Activated CD8-positive, alpha-beta memory T cell treated with anti-CD3 and anti-CD28 coated beads, Interleukin-2, amount 50 U/mL, for 1 hour (primary cell): ENCODE results near the gene ACAD11.
"Not testable (repeated sequence)": the region's sequence is repeated elsewhere in the genome, so short reads cannot be mapped to it uniquely, and the experiment has no call there.

Experiments
- DNase-seq: peaks from one replicate; pipeline ENCODE4 v3.0.0-alpha.2; 2020; ENCODE audit errors: extremely low read depth

Gene ACAD11

GRCh38 chr3:132598181-132598580, 61.4 kb downstream of the ACAD11 start:
- DNase-seq = no peak

GRCh38 chr3:132597660-132598059, 61.9 kb downstream of the ACAD11 start:
- DNase-seq = no peak

- no peak for DNase-seq
Observed at GRCh38 chr3:132596816-132597433, 62.7 kb downstream of the ACAD11 start, which contains the start of gene ACKR4. TSS of gene ACKR4 (plus strand) at chr3:132597270. CDS start at chr3:132600398, 3,128 bp downstream.

GRCh38 chr3:132596326-132596725, 63.3 kb downstream of the ACAD11 start:
- no peak for DNase-seq

- DNase-seq = no peak
Observed at GRCh38 chr3:132595014-132595413, 64.6 kb downstream of the ACAD11 start.

GRCh38 chr3:132594498-132594897, 65.1 kb downstream of the ACAD11 start:
- DNase-seq = no peak

- no peak for DNase-seq
Observed at GRCh38 chr3:132593947-132594323, 65.7 kb downstream of the ACAD11 start.

GRCh38 chr3:132593241-132593946, 66.2 kb downstream of the ACAD11 start:
- DNase-seq = no peak

- no peak for DNase-seq
Observed at GRCh38 chr3:132592216-132592615, 67.4 kb downstream of the ACAD11 start.

GRCh38 chr3:132587401-132587800, 72.2 kb downstream of the ACAD11 start:
- DNase-seq = no peak

GRCh38 chr3:132573797-132574211, 85.8 kb downstream of the ACAD11 start:
- no peak for DNase-seq

GRCh38 chr3:132570016-132570415, 89.6 kb downstream of the ACAD11 start:
- DNase-seq = no peak

GRCh38 chr3:132569580-132569979, 90.0 kb downstream of the ACAD11 start:
- no peak for DNase-seq

- DNase-seq = no peak
Observed at GRCh38 chr3:132569153-132569552, 90.5 kb downstream of the ACAD11 start.

- no peak for DNase-seq
Observed at GRCh38 chr3:132568422-132568821, 91.2 kb downstream of the ACAD11 start.

- no peak for DNase-seq
Observed at GRCh38 chr3:132564070-132564465, 95.5 kb downstream of the ACAD11 start.

GRCh38 chr3:132563420-132564069, 96.1 kb downstream of the ACAD11 start:
- DNase-seq = no peak

- DNase-seq = no peak
Observed at GRCh38 chr3:132561003-132561402, 98.6 kb downstream of the ACAD11 start.

- no peak for DNase-seq
Observed at GRCh38 chr3:132556508-132557159, 103.0 kb downstream of the ACAD11 start.

GRCh38 chr3:132556036-132556386, 103.6 kb downstream of the ACAD11 start:
- not testable (repeated sequence) for DNase-seq

GRCh38 chr3:132555306-132556035, 104.1 kb downstream of the ACAD11 start:
- no peak for DNase-seq

- DNase-seq = no peak
Observed at GRCh38 chr3:132554437-132554836, 105.2 kb downstream of the ACAD11 start.
